ENCODE data around the gene RBM43.

DNA sequence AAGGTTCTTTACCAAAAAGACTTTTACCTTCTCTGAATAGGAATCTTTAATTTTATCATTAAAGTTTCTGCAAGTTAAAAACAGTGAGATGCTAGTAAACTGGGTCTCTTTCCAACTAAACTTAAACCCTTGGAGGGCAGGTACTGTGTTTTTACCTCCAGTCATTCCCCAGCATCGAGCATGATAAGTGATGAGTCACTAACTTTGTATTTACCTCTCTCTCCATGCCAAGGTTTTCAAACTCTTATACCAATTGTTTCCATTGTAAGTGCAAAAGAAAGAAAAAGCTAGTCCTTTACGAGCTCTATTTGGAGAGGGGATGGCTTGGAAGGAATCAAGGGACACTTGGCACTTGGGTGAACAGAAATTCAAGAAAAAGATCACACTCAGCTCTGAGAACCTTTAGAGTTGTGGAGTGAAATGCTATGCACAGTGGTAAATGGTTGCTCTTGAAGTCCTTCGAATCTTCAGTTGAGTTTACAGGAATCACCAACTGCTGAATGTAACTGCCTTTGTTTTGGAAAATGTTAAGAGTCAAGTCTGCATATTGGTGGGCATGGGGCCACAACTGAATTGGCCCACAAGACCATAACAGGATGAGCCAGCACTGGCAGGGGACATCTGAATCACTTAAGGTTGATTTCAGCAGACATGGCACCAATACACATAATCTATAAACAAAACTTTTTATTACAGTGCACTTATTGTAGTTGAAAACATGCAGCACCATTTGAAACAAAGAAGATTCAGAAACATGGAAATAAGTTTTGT, 8.3 kb upstream of the RBM43 start:
- TF ChIP-seq, protein P1, sequence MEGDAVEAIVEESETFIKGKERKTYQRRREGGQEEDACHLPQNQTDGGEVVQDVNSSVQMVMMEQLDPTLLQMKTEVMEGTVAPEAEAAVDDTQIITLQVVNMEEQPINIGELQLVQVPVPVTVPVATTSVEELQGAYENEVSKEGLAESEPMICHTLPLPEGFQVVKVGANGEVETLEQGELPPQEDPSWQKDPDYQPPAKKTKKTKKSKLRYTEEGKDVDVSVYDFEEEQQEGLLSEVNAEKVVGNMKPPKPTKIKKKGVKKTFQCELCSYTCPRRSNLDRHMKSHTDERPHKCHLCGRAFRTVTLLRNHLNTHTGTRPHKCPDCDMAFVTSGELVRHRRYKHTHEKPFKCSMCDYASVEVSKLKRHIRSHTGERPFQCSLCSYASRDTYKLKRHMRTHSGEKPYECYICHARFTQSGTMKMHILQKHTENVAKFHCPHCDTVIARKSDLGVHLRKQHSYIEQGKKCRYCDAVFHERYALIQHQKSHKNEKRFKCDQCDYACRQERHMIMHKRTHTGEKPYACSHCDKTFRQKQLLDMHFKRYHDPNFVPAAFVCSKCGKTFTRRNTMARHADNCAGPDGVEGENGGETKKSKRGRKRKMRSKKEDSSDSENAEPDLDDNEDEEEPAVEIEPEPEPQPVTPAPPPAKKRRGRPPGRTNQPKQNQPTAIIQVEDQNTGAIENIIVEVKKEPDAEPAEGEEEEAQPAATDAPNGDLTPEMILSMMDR (IDR thresholded peaks at IDR 0.05), result no peak
- TF ChIP-seq POLR2A (IDR thresholded peaks at IDR 0.05), result no peak
